Bronchial epithelial cell (primary cell): ENCODE results near the gene PIEZO1. TPM values are rescaled to one million over a fixed set of nuclear protein-coding genes. Genes with fewer than 3 reads are reported as not detected.

ENCODE experiments used
- DNase-seq: peaks from one replicate; pipeline ENCODE4 v3.0.0-alpha.2; 2010; ENCODE audit warnings: low read depth
- FAIRE-seq: peaks from 2 replicates; lab custom pipeline; 2011; peaks lifted over from hg19 to GRCh38; lab: Jason Lieb, UNC
- H3K27me3 ChIP-seq: 2 replicates; pipeline ENCODE4 v1.5.1; 2011; ENCODE audit warnings: low read length; ENCODE audit not compliant: control insufficient read depth, insufficient read depth
- H3K36me3 ChIP-seq: 2 replicates; pipeline ENCODE4 v1.5.1; 2011; ENCODE audit warnings: low read length; ENCODE audit not compliant: control insufficient read depth, insufficient read depth
- H3K4me3 ChIP-seq: 2 replicates; pipeline ENCODE4 v1.5.1; 2011; ENCODE audit warnings: mild to moderate bottlenecking, low read depth, low read length, control low read depth
- CTCF ChIP-seq: IDR thresholded peaks from 2 replicates; pipeline ENCODE4 v1.5.1; 2011; ENCODE audit warnings: mild to moderate bottlenecking, moderate library complexity, low read length, control low read depth, inconsistent platforms; ENCODE audit not compliant: insufficient read depth, severe bottlenecking
- total RNA-seq: library from RNA; depleted of rRNA; stranded (reverse); fragments of >200 nt; gene quantifications from 2 replicates; pipeline ENCODE4 v1.2.1, GENCODE V29; 2014

The PIEZO1 gene
- total RNA-seq, 1 donor from 2014 or later, result 98.2 TPM

- H3K36me3 ChIP-seq, result peaks cover 62% of the 10 kb centered on the region
- TF ChIP-seq CTCF, result no peak
- FAIRE-seq (no peak), DNase-seq (no peak)
- no peaks in the 10 kb centered on the region for H3K27me3 ChIP-seq
- H3K4me3 ChIP-seq, result no peak overlapping the region
These were observed 62.9 kb downstream of the PIEZO1 start for GRCh38 chr16:88721815-88722755.

GRCh38 chr16:88721236-88721635 is 63.8 kb downstream of the PIEZO1 start:
- FAIRE-seq, result no peak
- no peak overlapping the region for H3K4me3 ChIP-seq
- H3K27me3 ChIP-seq, result no peaks in the 10 kb centered on the region
- no peak for TF ChIP-seq CTCF
- H3K36me3 ChIP-seq, result peaks cover 63% of the 10 kb centered on the region
- DNase-seq, result no peak

DNA sequence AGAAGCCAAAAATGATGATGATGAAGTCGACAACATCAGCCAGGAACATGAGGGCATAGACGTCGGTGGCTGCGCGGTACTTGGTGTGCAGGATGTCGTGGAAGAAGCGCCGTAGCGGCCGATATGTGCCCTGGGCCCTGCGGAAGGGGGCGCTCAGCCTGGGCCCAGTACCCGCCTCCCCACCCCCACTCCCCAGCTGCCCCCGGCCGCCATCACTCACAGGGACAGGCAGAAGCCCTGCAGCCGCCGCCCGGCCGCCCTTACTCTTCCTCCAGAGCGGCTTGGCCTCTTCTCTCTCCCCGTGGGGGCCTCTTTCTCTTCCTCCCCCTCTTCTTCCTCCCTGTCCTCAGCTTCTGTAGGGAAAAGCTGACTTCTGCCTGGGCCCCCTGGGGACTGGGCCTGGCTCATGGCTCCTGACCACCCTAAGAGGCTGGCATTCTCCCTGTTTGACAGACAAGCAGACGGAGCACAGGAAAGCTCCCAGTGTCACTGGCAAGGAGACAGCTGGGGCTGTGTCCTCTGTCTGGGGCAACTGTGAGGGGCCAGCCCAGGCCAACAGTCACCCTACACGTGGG is 64.5 kb downstream of the PIEZO1 start:
- H3K4me3 ChIP-seq, result no peak overlapping the region
- FAIRE-seq (no peak), DNase-seq (no peak)
- no peaks in the 10 kb centered on the region for H3K27me3 ChIP-seq
- no peak for TF ChIP-seq CTCF
- peaks cover 63% of the 10 kb centered on the region for H3K36me3 ChIP-seq

GRCh38 chr16:88719933-88720296 is 65.1 kb downstream of the PIEZO1 start:
- H3K27me3 ChIP-seq, result no peaks in the 10 kb centered on the region
- no peak for TF ChIP-seq CTCF
- H3K36me3 ChIP-seq, result peaks cover 58% of the 10 kb centered on the region
- H3K4me3 ChIP-seq, result no peak overlapping the region
- no peak for FAIRE-seq
- no peak for DNase-seq

DNA sequence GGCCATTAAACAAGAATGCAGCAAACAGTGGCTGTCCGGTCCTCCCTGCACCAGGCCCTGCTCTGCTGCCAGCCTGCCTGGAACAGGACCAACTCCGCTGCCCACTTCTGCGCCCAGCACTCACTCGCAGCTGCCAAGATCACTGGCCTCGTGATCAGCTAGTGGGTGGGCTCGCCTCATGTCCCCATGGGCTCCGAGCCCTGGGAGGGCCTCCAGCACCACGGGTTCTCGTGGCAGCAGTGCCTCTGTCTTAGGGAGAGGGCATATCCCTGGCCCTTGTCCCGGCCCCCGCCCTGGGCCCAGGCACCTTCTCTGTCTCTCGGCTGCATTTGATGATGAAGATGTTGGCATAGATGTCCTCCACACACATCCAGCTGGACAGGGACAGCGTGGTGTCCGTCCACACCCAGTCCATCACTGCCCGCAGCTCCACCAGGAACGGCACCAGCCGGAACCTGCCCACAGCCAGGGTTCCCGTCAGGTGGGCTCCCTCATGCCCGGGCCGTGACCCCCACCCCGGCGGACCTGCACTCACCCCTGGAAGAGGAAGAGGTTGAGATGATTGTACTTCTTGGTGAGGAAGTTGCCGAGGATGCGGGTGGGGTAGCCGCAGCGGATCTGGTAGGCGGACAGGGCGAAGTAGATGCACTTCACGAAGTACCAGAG is 65.6 kb downstream of the PIEZO1 start:
- no peak overlapping the region for H3K4me3 ChIP-seq
- no peak for FAIRE-seq
- DNase-seq, result no peak
- H3K27me3 ChIP-seq, result no peaks in the 10 kb centered on the region
- no peak for TF ChIP-seq CTCF
- peaks cover 57% of the 10 kb centered on the region for H3K36me3 ChIP-seq
